GM10266 (cell line): ENCODE data around the gene SLC25A45.
A peak's percentile ranks its signal among the peaks of the same experiment; 100 is the strongest.

Experiments used
- DNase-seq: peaks from one replicate; pipeline ENCODE4 v3.0.0; 2012; ENCODE audit errors: extremely low spot score
- TF ChIP-seq, protein P1 (sequence below): IDR thresholded peaks from 2 replicates; pipeline ENCODE4 v1.5.1; 2012; ENCODE audit warnings: mild to moderate bottlenecking, low read depth; ENCODE audit not compliant: control insufficient read depth, insufficient read depth; ENCODE audit errors: missing control alignments

SLC25A45 gene

GRCh38 chr11:65386307-65387140, 4.1 kb upstream of the SLC25A45 start, which contains the start of gene FRMD8:
TSS of gene FRMD8 (plus strand) at chr11:65386637. CDS start at chr11:65387037, 400 bp downstream.
- DNase-seq, result peak; percentile 97
- TF ChIP-seq, protein P1, sequence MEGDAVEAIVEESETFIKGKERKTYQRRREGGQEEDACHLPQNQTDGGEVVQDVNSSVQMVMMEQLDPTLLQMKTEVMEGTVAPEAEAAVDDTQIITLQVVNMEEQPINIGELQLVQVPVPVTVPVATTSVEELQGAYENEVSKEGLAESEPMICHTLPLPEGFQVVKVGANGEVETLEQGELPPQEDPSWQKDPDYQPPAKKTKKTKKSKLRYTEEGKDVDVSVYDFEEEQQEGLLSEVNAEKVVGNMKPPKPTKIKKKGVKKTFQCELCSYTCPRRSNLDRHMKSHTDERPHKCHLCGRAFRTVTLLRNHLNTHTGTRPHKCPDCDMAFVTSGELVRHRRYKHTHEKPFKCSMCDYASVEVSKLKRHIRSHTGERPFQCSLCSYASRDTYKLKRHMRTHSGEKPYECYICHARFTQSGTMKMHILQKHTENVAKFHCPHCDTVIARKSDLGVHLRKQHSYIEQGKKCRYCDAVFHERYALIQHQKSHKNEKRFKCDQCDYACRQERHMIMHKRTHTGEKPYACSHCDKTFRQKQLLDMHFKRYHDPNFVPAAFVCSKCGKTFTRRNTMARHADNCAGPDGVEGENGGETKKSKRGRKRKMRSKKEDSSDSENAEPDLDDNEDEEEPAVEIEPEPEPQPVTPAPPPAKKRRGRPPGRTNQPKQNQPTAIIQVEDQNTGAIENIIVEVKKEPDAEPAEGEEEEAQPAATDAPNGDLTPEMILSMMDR, result no peak

DNA sequence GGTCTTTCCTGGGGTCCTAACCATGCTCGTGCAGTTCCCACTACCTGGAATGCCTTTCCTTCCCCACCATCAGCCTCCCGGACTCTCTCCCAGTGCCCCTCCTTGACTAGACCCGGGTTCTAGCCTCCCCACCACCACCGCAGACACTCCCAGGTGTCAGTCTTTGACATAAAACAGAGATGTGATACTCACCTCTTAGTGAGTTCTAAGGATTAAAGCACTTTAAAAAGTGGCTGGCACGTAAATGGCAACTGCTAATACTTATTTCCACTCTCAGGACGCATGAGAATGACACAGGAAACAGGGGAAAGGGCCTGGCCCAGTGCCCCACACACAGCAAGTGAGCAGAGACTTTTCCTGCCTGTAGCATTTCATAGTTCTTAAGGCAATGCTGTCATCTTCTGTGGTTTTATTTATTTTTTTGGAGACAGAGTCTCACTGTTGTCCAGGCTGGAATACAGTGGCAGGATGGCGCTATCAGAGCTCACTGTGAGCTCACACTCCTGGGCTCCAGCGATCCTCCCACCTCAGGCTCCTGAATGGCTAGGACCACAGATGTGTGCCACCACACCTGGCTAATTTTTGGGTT, 1.9 kb upstream of the SLC25A45 start:
- no peak for DNase-seq
- TF ChIP-seq, protein P1, result no peak

GRCh38 chr11:65383778-65384177, 1.3 kb upstream of the SLC25A45 start:
- TF ChIP-seq, protein P1, result no peak

DNA sequence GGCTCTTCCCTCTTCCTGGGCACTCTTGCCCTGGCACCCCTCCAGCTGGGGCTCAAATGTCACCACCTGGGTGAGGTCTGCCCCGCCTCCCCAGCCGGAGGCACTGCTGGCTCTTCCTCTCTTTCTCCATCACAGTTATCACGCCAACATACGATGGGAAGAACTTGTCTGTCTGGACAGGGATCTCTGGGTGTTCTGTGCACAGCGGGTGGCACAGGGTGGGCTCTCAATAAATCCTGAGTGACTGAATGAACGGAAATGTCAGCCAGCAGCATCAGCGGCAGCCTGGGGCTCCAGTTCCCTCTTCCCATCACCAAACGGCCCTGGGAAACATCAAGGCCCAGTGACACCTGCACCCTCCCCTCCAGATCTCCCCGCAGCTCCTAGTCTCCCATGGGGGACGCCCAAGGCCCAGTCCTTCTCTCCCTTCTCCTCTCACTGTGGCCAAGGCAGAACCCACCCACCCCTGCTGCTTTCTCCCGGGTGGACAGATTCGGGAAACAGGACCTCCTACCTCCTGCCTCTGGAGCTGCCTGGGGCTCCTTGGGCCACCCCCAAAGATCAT, 440 bp upstream of the SLC25A45 start:
- TF ChIP-seq, protein P1, result no peak
- no peak for DNase-seq

More at GRCh38 chr11:65383778-65384177, 1.3 kb upstream of the SLC25A45 start:
- DNase-seq, result no peak

- TF ChIP-seq, protein P1, result no peak
- DNase-seq, result no peak
These were observed 772 bp downstream of the SLC25A45 start for GRCh38 chr11:65381716-65382032.

DNA sequence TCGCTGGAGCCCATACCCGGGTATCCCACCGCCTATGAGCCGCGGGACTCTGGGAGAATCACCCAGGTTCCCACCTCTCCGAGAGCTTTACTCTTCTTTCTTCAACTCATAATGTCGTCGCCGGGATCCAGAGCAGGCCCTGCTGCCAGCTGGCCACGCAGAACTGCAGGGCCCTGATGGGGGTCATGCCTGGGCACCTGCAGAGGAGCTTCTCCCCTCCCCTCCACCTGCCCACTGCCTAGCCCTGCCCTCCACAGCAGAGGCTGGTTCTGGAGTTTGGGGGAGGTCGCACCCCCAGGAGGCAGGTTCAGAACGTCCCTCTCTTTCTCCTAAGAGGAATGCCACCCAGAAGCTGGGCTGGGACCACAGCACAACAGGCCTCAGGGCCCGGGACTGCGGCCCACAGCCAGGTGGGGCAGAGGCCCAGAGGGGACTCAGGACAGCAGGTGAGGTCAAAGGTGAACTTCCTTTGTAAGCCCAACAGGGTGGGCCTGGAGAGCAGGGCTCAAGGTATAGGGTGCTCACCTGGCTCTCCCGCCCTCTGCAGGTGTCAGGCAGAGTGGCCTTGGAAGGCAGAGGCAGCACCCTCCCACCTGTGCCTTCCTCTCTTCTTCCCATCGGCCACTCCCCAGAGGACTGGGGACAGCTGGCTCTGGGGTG, 1.9 kb downstream of the SLC25A45 start:
- TF ChIP-seq, protein P1, result no peak
- DNase-seq, result no peak
